Measurements from ENCODE around the gene SDR42E1.

The SDR42E1 gene

GRCh38 chr16:81939164-81940056, 71.9 kb downstream of the SDR42E1 start:
- no peak overlapping the region for H2AK5ac ChIP-seq (ENCODE audit: low read depth, low read length)
- no peak overlapping the region for H2AFZ ChIP-seq (ENCODE audit: low read length)
- H2BK5ac ChIP-seq (ENCODE audit: low read length): no peak overlapping the region
- H3K18ac ChIP-seq (ENCODE audit: low read length): no peak overlapping the region
- H2BK15ac ChIP-seq (ENCODE audit: low read length): no peak overlapping the region
- no peak overlapping the region for H4K8ac ChIP-seq (ENCODE audit: low read depth, low read length)
- no peak overlapping the region for H2BK12ac ChIP-seq (ENCODE audit: low read length)
- no peak overlapping the region for H2BK120ac ChIP-seq (ENCODE audit: low read depth, low read length)
- H4K91ac ChIP-seq (ENCODE audit: low read depth, low read length, poor library complexity): no peak overlapping the region
- no peak overlapping the region for H3K27ac ChIP-seq (replicated peaks; ENCODE audit: low read length)
- H3K9ac ChIP-seq (ENCODE audit: low read depth, low read length, poor library complexity): peak overlapping the region; percentile 1
- no peak overlapping the region for H3K14ac ChIP-seq (ENCODE audit: low read length)
- H3K23ac ChIP-seq (ENCODE audit: low read depth, low read length, poor library complexity): no peak overlapping the region
- no peaks in the 10 kb centered on the region for H3K36me3 ChIP-seq (replicated peaks in 1 of 2; ENCODE audit: control insufficient read depth in 2 of 2, insufficient read depth in 2 of 2, low read length in 2 of 2)
- H3K27me3 ChIP-seq (ENCODE audit: control insufficient read depth in 3 of 3, insufficient read depth in 3 of 3, low read depth in 1 of 3, low read length in 3 of 3): peaks cover 0 to 7% (median 0%) of the 10 kb centered on the region in 3 experiments
- no peak overlapping the region for H3K4ac ChIP-seq (ENCODE audit: low read length)
- H3K9me3 ChIP-seq (replicated peaks in 1 of 2; ENCODE audit: control insufficient read depth in 2 of 2, insufficient read depth in 1 of 2, low read depth in 1 of 2, low read length in 2 of 2): no peaks in the 10 kb centered on the region
- WGBS, 2 donors (ENCODE audit: extremely low coverage in 2 of 2, insufficient read length in 2 of 2, insufficient replicate concordance in 1 of 2): no CpG with 5 or more reads among the region's 7 CpGs
- no peaks in the 10 kb centered on the region for H3K79me1 ChIP-seq (ENCODE audit: low read depth, low read length)
- DNase-seq (ENCODE audit: low spot score): no peak
- no peak overlapping the region for H3K4me2 ChIP-seq (ENCODE audit: insufficient read depth, low read length, poor library complexity, severe bottlenecking)
- no peak overlapping the region for H3K4me3 ChIP-seq (ENCODE audit: low read length in 2 of 2)
- peaks cover 12 to 20% of the 10 kb centered on the region in 2 donors for H3K4me1 ChIP-seq (ENCODE audit: control insufficient read depth in 2 of 2, insufficient read depth in 1 of 2, low read depth in 1 of 2, low read length in 2 of 2)
